H7 (cell line): ENCODE data around the gene MMEL1. TPM values are rescaled to one million over a fixed set of nuclear protein-coding genes. Genes with fewer than 3 reads are reported as not detected.
A peak's percentile ranks its signal among the peaks of the same experiment; 100 is the strongest.

Source experiments
- DNase-seq: peaks from one replicate; pipeline ENCODE4 v3.0.0; 2012
- H3K27me3 ChIP-seq: 2 replicates; pipeline ENCODE4 v1.6.0; 2011; ENCODE audit warnings: mild to moderate bottlenecking, low read length; ENCODE audit not compliant: control insufficient read depth, insufficient read depth
- H3K36me3 ChIP-seq: replicated peaks from 2 replicates; pipeline ENCODE4 v1.5.1; 2011; ENCODE audit warnings: low read length; ENCODE audit not compliant: control insufficient read depth, insufficient read depth
- H3K4me3 ChIP-seq: 2 replicates; pipeline ENCODE4 v1.5.1; 2011; ENCODE audit warnings: low read depth, mild to moderate bottlenecking, control low read depth, low read length, moderate library complexity; ENCODE audit not compliant: insufficient read depth
- total RNA-seq: library from RNA; depleted of rRNA; stranded (reverse); fragments of >200 nt; shearing (Covaris generic); gene quantifications from 2 replicates; pipeline ENCODE4 v1.2.3, GENCODE V29; 2014

MMEL1 gene
- total RNA-seq, 1 experiment from 2014 or later: 1.3 TPM

- peaks cover 7% of the 10 kb centered on the region; the same call in 1 of the 2 replicates for H3K27me3 ChIP-seq
- DNase-seq: no peak
- H3K36me3 ChIP-seq: no peaks in the 10 kb centered on the region
- no peak overlapping the region for H3K4me3 ChIP-seq
These were observed 13.0 kb upstream of the MMEL1 start for GRCh38 chr1:2645776-2646175.

- Histone ChIP-seq H3K27me3 (peaks cover 7% of the 10 kb centered on the region; the same call in 1 of the 2 replicates), H3K4me3 (no peak overlapping the region), H3K36me3 (no peaks in the 10 kb centered on the region)
- DNase-seq: no peak
These were observed 12.3 kb upstream of the MMEL1 start for GRCh38 chr1:2645143-2645542.

- Histone ChIP-seq H3K27me3 (peaks cover 7% of the 10 kb centered on the region; the same call in 1 of the 2 replicates), H3K4me3 (no peak overlapping the region), H3K36me3 (no peaks in the 10 kb centered on the region)
- DNase-seq: no peak
These were observed 11.8 kb upstream of the MMEL1 start for GRCh38 chr1:2644591-2645101.

- H3K4me3 ChIP-seq: no peak overlapping the region
- peaks cover 11% of the 10 kb centered on the region; the same call in 1 of the 2 replicates for H3K27me3 ChIP-seq
- DNase-seq: peak; percentile 49
- H3K36me3 ChIP-seq: no peaks in the 10 kb centered on the region
These were observed 11.4 kb upstream of the MMEL1 start for GRCh38 chr1:2644171-2644570.

- Histone ChIP-seq H3K4me3 (peak overlapping the region; percentile 95), H3K27me3 (peaks cover 15% of the 10 kb centered on the region; the same call in 1 of the 2 replicates), H3K36me3 (no peaks in the 10 kb centered on the region)
- DNase-seq: no peak
These were observed 10.7 kb upstream of the MMEL1 start for GRCh38 chr1:2643414-2644077.

GRCh38 chr1:2642560-2643413 lies 10.0 kb upstream of the MMEL1 start:
- H3K4me3 ChIP-seq: peak overlapping the region; percentile 95

GRCh38 chr1:2642131-2642559 lies 9.3 kb upstream of the MMEL1 start:
- Histone ChIP-seq H3K27me3 (peaks cover 24% of the 10 kb centered on the region), H3K4me3 (peak overlapping the region; percentile 95), H3K36me3 (no peaks in the 10 kb centered on the region)
- DNase-seq: no peak

More at GRCh38 chr1:2642560-2643413, 10.0 kb upstream of the MMEL1 start:
- Histone ChIP-seq H3K36me3 (no peaks in the 10 kb centered on the region), H3K27me3 (peaks cover 22% of the 10 kb centered on the region)
- DNase-seq: peak; percentile 100

GRCh38 chr1:2641381-2642130 lies 8.7 kb upstream of the MMEL1 start:
- peak overlapping the region; percentile 95 for H3K4me3 ChIP-seq
- peaks cover 24% of the 10 kb centered on the region for H3K27me3 ChIP-seq
- H3K36me3 ChIP-seq: no peaks in the 10 kb centered on the region
- DNase-seq: peak; percentile 86

- Histone ChIP-seq H3K36me3 (no peaks in the 10 kb centered on the region), H3K27me3 (peaks cover 26% of the 10 kb centered on the region), H3K4me3 (no peak overlapping the region)
- DNase-seq: no peak
These were observed 7.8 kb upstream of the MMEL1 start for GRCh38 chr1:2640626-2641025.

GRCh38 chr1:2639607-2640521 lies 7.0 kb upstream of the MMEL1 start:
- H3K36me3 ChIP-seq: no peaks in the 10 kb centered on the region
- peaks cover 26% of the 10 kb centered on the region for H3K27me3 ChIP-seq
- no peak overlapping the region for H3K4me3 ChIP-seq
- peak; percentile 52 for DNase-seq

- Histone ChIP-seq H3K27me3 (peaks cover 24% of the 10 kb centered on the region), H3K4me3 (no peak overlapping the region), H3K36me3 (no peaks in the 10 kb centered on the region)
- peak; percentile 64 for DNase-seq
These were observed 6.4 kb upstream of the MMEL1 start for GRCh38 chr1:2639203-2639602.

- peak; percentile 40 for DNase-seq
- Histone ChIP-seq H3K27me3 (peaks cover 20% of the 10 kb centered on the region), H3K36me3 (no peaks in the 10 kb centered on the region), H3K4me3 (no peak overlapping the region)
These were observed 5.8 kb upstream of the MMEL1 start for GRCh38 chr1:2638466-2639115.

GRCh38 chr1:2637442-2638145 lies 4.8 kb upstream of the MMEL1 start:
- H3K4me3 ChIP-seq: no peak overlapping the region
- no peak for DNase-seq
- H3K27me3 ChIP-seq: peaks cover 20% of the 10 kb centered on the region
- H3K36me3 ChIP-seq: no peaks in the 10 kb centered on the region
